CD14-positive monocyte (primary cell): ENCODE results near the gene HEXB. TPM values are rescaled to one million over a fixed set of nuclear protein-coding genes. Genes with fewer than 3 reads are reported as not detected.

ENCODE experiments used
- DNase-seq, 3 donors: peaks; one replicate each; pipeline ENCODE4 v3.0.0-alpha.2; 2011 to 2022
- H2AFZ ChIP-seq: 2 replicates; pipeline ENCODE4 v1.6.0; 2012; ENCODE audit warnings: mild to moderate bottlenecking, low read depth, low read length, inconsistent platforms; ENCODE audit not compliant: insufficient read depth, poor library complexity, severe bottlenecking
- H3K27ac ChIP-seq, 2 donors: 1 replicate in 1 of 2; 2 replicates in 1 of 2; pipeline ENCODE4 v1.5.1; 2012 to 2013; ENCODE audit warnings: low read length in 2 of 2, control low read depth in 1 of 2, inconsistent platforms in 1 of 2, low read depth in 1 of 2, mild to moderate bottlenecking in 1 of 2
- H3K27me3 ChIP-seq, 2 donors: one replicate each; pipeline versions ENCODE4 v1.6.0 to v1.6.1; 2011 to 2013; ENCODE audit warnings: low read length in 2 of 2; ENCODE audit not compliant: control insufficient read depth in 2 of 2, insufficient read depth in 2 of 2
- H3K36me3 ChIP-seq, 2 donors: replicated peaks in 1 of 2; 1 replicate in 1 of 2; 2 replicates in 1 of 2; pipeline versions ENCODE4 v1.5.1 to v1.6.1; 2012 to 2013; ENCODE audit warnings: low read length in 2 of 2, control low read depth in 1 of 2, inconsistent platforms in 1 of 2, mild to moderate bottlenecking in 1 of 2; ENCODE audit not compliant: insufficient read depth in 2 of 2, control insufficient read depth in 1 of 2
- H3K4me1 ChIP-seq, 2 donors: 1 replicate in 1 of 2; 2 replicates in 1 of 2; pipeline versions ENCODE4 v1.5.1 to v1.6.1; 2012 to 2013; ENCODE audit warnings: low read length in 2 of 2, control low read depth in 1 of 2, inconsistent platforms in 1 of 2, mild to moderate bottlenecking in 1 of 2, moderate library complexity in 1 of 2; ENCODE audit not compliant: insufficient read depth in 2 of 2, control insufficient read depth in 1 of 2
- H3K4me2 ChIP-seq: replicated peaks from 2 replicates; pipeline ENCODE3; 2012; ENCODE audit warnings: low read length, moderate library complexity, mild to moderate bottlenecking; ENCODE audit not compliant: poor library complexity, severe bottlenecking; ENCODE audit errors: extremely low read depth
- H3K4me3 ChIP-seq, 3 experiments: fragments of 200-600 bp in 1 of 3; sonication (generic) in 1 of 3; replicated peaks in 1 of 3; 1 replicate in 2 of 3; 2 replicates in 1 of 3; pipeline ENCODE4 v1.5.1; 2011 to 2013; ENCODE audit warnings: low read length in 3 of 3, mild to moderate bottlenecking in 3 of 3, control low read depth in 2 of 3, low read depth in 2 of 3, inconsistent platforms in 1 of 3, moderate library complexity in 1 of 3
- H3K79me2 ChIP-seq: 2 replicates; pipeline ENCODE4 v1.6.0; 2012; ENCODE audit warnings: mild to moderate bottlenecking, control low read depth, inconsistent platforms, low read length, moderate library complexity; ENCODE audit not compliant: insufficient read depth
- H3K9ac ChIP-seq: 2 replicates; pipeline ENCODE4 v1.6.0; 2017; ENCODE audit warnings: low read length, mild to moderate bottlenecking; ENCODE audit not compliant: insufficient read depth, poor library complexity, severe bottlenecking
- H3K9me3 ChIP-seq, 2 donors: replicated peaks in 1 of 2; 1 replicate in 1 of 2; 2 replicates in 1 of 2; pipeline versions ENCODE4 v1.5.1 to v1.6.1; 2012 to 2013; ENCODE audit warnings: low read length in 2 of 2, control low read depth in 1 of 2; ENCODE audit not compliant: control insufficient read depth in 1 of 2, insufficient read depth in 1 of 2
- H4K20me1 ChIP-seq: 2 replicates; pipeline ENCODE4 v1.6.0; 2012; ENCODE audit warnings: mild to moderate bottlenecking, low read length, control low read depth, moderate library complexity; ENCODE audit not compliant: insufficient read depth
- H3K27ac Mint-ChIP-seq, 7 donors: one replicate each; pipeline ENCODE4 v1.8.0; 2020; ENCODE audit warnings: mild to moderate bottlenecking in 7 of 7, mixed read lengths in 7 of 7, moderate library complexity in 6 of 7, inconsistent platforms in 2 of 7
- H3K27me3 Mint-ChIP-seq, 3 donors: one replicate each; pipeline ENCODE4 v1.8.0; 2021 to 2022; ENCODE audit warnings: low read depth in 3 of 3, mild to moderate bottlenecking in 3 of 3, mixed read lengths in 3 of 3, moderate library complexity in 3 of 3, inconsistent platforms in 1 of 3
- H3K36me3 Mint-ChIP-seq, 2 donors: one replicate each; pipeline ENCODE4 v1.8.0; 2020; ENCODE audit warnings: mixed read lengths in 2 of 2, inconsistent platforms in 1 of 2, mild to moderate bottlenecking in 1 of 2
- H3K4me1 Mint-ChIP-seq: one replicate; pipeline ENCODE4 v1.8.0; 2020; ENCODE audit warnings: mild to moderate bottlenecking, mixed read lengths
- H3K4me3 Mint-ChIP-seq, 2 donors: one replicate each; pipeline ENCODE4 v1.8.0; 2020; ENCODE audit warnings: mild to moderate bottlenecking in 2 of 2, mixed read lengths in 2 of 2, moderate library complexity in 1 of 2
- H3K9me3 Mint-ChIP-seq, 7 donors: one replicate each; pipeline ENCODE4 v1.8.0; 2020 to 2022; ENCODE audit warnings: mixed read lengths in 7 of 7, mild to moderate bottlenecking in 6 of 7, moderate library complexity in 6 of 7, inconsistent platforms in 2 of 7
- WGBS: methylation state at CpG from one replicate; pipeline ENCODE4 v1.1.5; 2013; ENCODE audit warnings: missing lambda C conversion rate; ENCODE audit not compliant: insufficient coverage; 5-methylcytosine and 5-hydroxymethylcytosine counted together
- intact Hi-C, 2 donors: fragments of 100-400 bp; cut with micrococcal nuclease; formaldehyde crosslinking; loops; one replicate each; pipeline versions ENCODE4 v1.15.0 to v1.15.1; 2023
- polyA plus RNA-seq, 3 donors: library from polyadenylated mRNA; depleted of rRNA in 1 of 3; unstranded in 2 of 3; stranded (reverse) in 1 of 3; fragments of 300-500 nt in 2 of 3; fragments of >200 nt in 1 of 3; fragmentation: Illumina TruSeq in 2 of 3; gene quantifications; 1 replicate in 2 of 3; 2 replicates in 1 of 3; pipeline ENCODE4 v1.2.3, GENCODE V29; 2012 to 2021
- TF ChIP-seq, protein P1 (sequence below): fragments of 200-600 bp; IDR thresholded peaks from one replicate; pipeline ENCODE4 v1.8.0; 2022; ENCODE audit warnings: antibody characterized with exemption, mild to moderate bottlenecking

Gene HEXB
- polyA plus RNA-seq, 3 donors, result 158 to 518 (median 470) TPM

GRCh38 chr5:74636552-74636951 is 48.5 kb upstream of the HEXB start:
- TF ChIP-seq, protein P1, sequence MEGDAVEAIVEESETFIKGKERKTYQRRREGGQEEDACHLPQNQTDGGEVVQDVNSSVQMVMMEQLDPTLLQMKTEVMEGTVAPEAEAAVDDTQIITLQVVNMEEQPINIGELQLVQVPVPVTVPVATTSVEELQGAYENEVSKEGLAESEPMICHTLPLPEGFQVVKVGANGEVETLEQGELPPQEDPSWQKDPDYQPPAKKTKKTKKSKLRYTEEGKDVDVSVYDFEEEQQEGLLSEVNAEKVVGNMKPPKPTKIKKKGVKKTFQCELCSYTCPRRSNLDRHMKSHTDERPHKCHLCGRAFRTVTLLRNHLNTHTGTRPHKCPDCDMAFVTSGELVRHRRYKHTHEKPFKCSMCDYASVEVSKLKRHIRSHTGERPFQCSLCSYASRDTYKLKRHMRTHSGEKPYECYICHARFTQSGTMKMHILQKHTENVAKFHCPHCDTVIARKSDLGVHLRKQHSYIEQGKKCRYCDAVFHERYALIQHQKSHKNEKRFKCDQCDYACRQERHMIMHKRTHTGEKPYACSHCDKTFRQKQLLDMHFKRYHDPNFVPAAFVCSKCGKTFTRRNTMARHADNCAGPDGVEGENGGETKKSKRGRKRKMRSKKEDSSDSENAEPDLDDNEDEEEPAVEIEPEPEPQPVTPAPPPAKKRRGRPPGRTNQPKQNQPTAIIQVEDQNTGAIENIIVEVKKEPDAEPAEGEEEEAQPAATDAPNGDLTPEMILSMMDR, result no peak
- no peak for DNase-seq
- no peaks in the 10 kb centered on the region for H3K9me3 ChIP-seq
- no peak overlapping the region for H3K27ac Mint-ChIP-seq
- H3K27ac ChIP-seq, result no peak overlapping the region
- intact Hi-C loops, result no loop called here
- H3K36me3 Mint-ChIP-seq, result peaks cover 33 to 45% of the 10 kb centered on the region in 2 donors
- WGBS, result 100% methylated on average over 3 of the region's 4 CpGs
- H3K4me2 ChIP-seq, result no peak overlapping the region
- H4K20me1 ChIP-seq, result peaks cover 56% of the 10 kb centered on the region
- peaks cover 38 to 58% of the 10 kb centered on the region in 2 donors for H3K4me1 ChIP-seq
- no peaks in the 10 kb centered on the region for H3K27me3 Mint-ChIP-seq
- H3K4me1 Mint-ChIP-seq, result peaks cover 61% of the 10 kb centered on the region
- peaks cover 0 to 2% (median 0%) of the 10 kb centered on the region in 7 donors for H3K9me3 Mint-ChIP-seq
- H3K79me2 ChIP-seq, result peaks cover 69% of the 10 kb centered on the region
- no peak overlapping the region for H3K4me3 Mint-ChIP-seq
- H3K36me3 ChIP-seq, result peaks cover 26 to 31% of the 10 kb centered on the region in 2 donors
- H2AFZ ChIP-seq, result no peak overlapping the region
- H3K27me3 ChIP-seq, result no peaks in the 10 kb centered on the region
- H3K4me3 ChIP-seq, result no peak overlapping the region
- H3K9ac ChIP-seq, result no peak overlapping the region

GRCh38 chr5:74638544-74638969 is 46.5 kb upstream of the HEXB start:
- Mint-ChIP-seq H3K36me3 (peaks cover 28 to 37% of the 10 kb centered on the region in 2 donors), H3K4me1 (peaks cover 62% of the 10 kb centered on the region), H3K27ac (peak overlapping the region in 3 of 7 donors; percentile 63 to 93 (median 67)), H3K27me3 (peaks cover 0 to under 1% (median 0%) of the 10 kb centered on the region in 3 donors), H3K9me3 (peaks cover 0 to 2% (median 0%) of the 10 kb centered on the region in 7 donors), H3K4me3 (peak overlapping the region; percentile 98)
- H3K9ac ChIP-seq, result no peak overlapping the region
- peak overlapping the region; percentile 95 for H3K4me2 ChIP-seq
- peak overlapping the region in 1 of 2 donors; percentile 95 for H3K27ac ChIP-seq
- peaks cover 22 to 25% of the 10 kb centered on the region in 2 donors for H3K36me3 ChIP-seq
- DNase-seq, result no peak
- no peaks in the 10 kb centered on the region for H3K27me3 ChIP-seq
- no CpG with 5 or more reads among the region's 1 CpG for WGBS
- no peak overlapping the region for H2AFZ ChIP-seq
- H3K4me1 ChIP-seq, result peaks cover 40 to 58% of the 10 kb centered on the region in 2 donors
- peak overlapping the region; percentile 76 to 86 (median 85) for H3K4me3 ChIP-seq
- peaks cover 53% of the 10 kb centered on the region for H4K20me1 ChIP-seq
- TF ChIP-seq, protein P1, result no peak
- no peaks in the 10 kb centered on the region for H3K9me3 ChIP-seq
- intact Hi-C loops, result no loop called here
- peaks cover 60% of the 10 kb centered on the region for H3K79me2 ChIP-seq
